HG02852 (cell line): ENCODE measurements around the gene SPIN2B.
"Not testable (repeated sequence)": the region's sequence is repeated elsewhere in the genome, so short reads cannot be mapped to it uniquely, and the experiment has no call there.

Source experiments
- ATAC-seq: cut with Tn5 transposase; IDR thresholded peaks from one replicate; pipeline ENCODE4 v1.9.1; 2021; ENCODE audit warnings: mild to moderate bottlenecking, moderate library complexity; ENCODE audit not compliant: unreplicated experiment

SPIN2B gene

DNA sequence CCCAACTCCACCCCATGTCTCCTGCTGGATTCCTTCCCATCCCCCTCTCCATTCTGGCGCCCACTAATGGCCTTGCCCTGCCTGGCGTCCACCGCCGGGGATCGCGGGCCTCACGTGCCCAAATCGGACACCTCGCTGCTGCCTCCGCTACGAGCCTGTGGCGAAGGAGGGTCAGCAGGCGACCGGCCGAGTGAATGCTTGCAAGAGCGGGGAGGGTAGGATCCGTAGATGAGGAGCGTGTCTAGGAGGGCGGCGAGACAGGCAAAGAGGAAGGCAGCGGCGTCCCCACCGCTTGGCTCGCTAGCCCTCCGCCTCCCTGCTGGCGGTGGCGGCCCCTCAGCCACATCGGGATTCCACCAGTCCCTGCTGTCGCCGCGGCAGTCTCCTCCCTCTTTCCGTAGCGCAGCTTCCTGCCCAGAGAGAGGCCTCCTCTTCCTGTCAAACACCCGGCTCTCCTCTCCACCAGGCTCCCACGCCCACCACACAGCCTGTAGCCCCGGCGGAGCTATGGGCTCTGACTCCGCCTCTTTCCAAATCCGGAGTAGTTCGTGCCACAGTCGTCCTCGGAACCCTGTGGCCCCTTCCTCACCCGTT, at the start of gene SPIN2B:
Gene SPIN2B, minus strand, starts transcription at position 387 of the 594 bp plus-strand sequence.
- peak; percentile 98 for ATAC-seq

DNA sequence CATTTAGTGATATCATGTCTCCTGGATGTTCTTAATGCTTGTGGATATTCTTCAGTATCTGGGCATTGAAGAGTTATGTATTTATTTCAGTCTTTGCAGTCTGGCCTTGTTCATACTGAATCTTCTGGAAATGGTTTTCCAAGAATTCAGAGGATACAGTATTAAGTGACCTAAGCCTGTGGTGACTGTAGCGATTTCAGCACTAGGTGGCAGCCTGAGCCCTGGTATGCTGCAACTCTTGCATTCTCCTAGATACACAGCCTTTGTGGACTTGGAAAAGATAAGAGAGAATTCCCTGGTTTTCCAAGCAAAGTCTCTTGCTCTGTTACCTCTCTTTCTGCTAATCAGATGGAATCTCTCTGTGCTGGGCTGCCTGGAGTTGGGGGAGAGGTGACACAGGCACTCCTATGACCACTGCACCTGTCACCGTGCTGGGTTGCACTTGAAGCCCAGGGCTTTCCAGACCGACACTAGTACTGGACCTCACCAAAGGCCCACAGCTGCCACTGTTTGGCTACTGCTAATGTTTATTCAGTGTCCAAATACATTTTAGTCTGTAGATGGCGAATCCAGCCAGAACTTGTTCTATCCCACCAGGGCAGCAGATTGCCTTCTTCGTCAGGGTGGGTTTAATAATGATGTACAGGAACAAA, 35.2 kb upstream of the SPIN2B start:
- ATAC-seq = no peak

DNA sequence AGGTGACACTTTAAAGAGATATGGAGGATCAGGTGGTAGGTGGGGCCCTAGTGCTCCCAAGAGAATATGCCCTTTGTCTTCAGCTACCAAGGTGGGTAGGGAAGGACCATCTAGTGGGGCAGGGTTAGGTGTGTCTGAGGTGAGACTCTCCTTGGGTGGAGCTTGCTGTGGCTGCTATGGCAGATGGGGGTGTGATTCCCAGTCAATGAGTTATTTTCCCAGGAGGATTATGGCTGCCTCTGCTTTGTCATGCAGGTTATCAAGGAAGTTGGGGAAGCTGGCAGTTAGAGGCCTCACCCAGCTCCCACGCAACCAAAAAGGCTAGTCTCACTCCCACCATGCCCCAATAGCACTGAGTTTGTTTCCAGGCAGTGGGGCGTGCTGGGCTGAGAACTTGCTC, 33.8 kb upstream of the SPIN2B start:
- ATAC-seq = no peak

DNA sequence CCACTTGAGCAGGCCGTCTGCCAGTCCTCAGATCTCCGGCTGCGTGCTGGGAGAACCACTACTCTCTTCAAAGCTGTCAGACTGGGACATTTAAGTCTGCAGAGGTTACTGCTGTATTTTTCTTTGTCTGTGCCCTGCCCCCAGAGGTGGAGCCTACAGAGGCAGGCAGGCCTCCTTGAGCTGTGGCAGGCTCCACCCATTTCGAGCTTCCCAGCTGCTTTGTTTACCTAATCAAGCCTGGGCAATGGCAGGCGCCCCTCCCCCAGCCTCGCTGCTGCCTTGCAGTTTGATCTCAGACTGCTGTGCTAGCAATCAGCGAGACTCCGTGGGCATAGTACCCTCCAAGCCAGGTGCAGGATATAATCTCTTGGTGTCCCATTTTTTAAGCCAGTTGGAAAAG, 30.9 kb upstream of the SPIN2B start:
- ATAC-seq = not testable (repeated sequence)

- ATAC-seq = no peak
Measured at GRCh38 chrX:57138674-57139073, 17.3 kb upstream of the SPIN2B start.

- no peak for ATAC-seq
Measured at GRCh38 chrX:57137501-57137900, 16.2 kb upstream of the SPIN2B start.

DNA sequence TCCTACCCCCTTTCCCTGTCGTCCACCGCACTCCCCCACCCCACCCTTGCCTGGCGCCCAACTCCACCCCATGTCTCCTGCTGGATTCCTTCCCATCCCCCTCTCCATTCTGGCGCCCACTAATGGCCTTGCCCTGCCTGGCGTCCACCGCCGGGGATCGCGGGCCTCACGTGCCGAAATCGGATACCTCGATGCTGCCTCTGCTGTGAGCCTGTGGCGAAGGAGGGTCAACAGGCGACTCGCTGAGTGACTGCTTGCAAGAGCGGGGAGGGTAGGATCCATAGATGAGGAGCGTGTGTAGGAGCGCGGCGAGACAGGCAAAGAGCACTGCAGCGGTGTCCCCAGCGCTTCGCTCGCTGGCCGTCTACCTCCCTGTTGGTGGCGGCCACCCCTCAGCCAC, 15.7 kb upstream of the SPIN2B start, which contains the start of gene SPIN2A:
Gene SPIN2A, minus strand, starts transcription at position 325 of the 400 bp plus-strand sequence. CDS start 800 bp downstream, outside the sequence.
- ATAC-seq = not testable (repeated sequence)

DNA sequence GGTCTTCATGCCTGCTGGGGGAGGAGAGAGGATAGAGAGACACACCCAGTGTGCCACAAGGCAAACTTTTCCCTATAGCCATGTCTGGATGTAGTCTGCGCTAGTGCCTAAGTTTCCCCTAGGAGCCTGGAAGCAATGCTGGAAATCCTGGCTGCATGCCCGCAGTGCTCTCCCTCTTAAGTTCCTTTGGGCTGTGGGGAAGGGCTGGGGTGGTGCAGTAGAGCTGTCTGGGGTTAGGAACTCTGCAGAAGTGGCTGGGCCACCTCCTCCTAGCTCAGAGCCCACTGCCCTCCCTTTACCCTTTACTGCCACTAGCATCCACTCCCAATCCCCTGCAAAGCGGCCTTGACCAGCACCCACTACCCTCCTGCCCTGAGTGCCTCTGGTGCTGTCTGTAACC, 15.2 kb upstream of the SPIN2B start:
- not testable (repeated sequence) for ATAC-seq

DNA sequence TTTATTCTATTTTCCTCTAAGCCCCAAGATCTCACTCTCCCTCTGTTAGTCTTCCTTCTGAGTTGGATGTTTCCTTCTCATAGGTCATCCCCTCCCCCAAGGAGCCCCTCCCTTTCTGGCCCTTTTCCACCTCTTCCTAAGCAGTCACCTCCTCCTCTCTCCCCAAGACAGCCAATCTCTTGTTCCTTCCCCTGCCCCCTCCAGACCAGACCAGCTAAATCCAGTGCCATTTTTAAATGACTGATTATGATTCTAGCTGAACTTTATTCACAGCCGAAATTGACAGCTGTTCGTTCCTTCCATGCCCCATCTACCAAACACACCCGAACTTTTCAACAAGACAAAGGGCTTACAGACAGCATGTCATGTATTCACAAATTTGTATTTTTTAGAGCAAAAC, 13.9 kb upstream of the SPIN2B start:
- ATAC-seq = no peak

GRCh38 chrX:57134702-57135101, 13.4 kb upstream of the SPIN2B start:
- ATAC-seq = no peak

DNA sequence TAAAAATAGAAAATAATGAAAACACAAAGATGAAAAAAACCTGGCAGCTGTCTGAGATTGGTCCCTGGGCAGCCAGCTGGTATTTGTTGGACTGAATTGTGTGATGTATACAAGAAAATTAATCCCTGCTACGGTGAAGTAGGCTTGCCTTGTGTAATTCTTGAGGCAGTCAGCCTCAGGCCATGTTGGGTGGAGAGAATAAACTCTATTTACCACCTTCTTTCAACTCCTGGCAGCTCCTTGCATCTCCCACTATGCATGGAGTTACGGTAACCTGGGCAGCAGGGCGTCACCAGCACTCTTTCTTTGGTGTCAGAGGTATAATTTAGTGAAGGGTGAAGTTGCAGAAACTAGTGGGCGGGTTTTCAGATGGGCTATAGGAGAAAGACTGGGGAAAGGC, 12.4 kb upstream of the SPIN2B start:
- no peak for ATAC-seq

GRCh38 chrX:57133284-57133683, 11.9 kb upstream of the SPIN2B start:
- ATAC-seq = not testable (repeated sequence)

GRCh38 chrX:57132046-57132445, 10.7 kb upstream of the SPIN2B start:
- ATAC-seq = no peak

DNA sequence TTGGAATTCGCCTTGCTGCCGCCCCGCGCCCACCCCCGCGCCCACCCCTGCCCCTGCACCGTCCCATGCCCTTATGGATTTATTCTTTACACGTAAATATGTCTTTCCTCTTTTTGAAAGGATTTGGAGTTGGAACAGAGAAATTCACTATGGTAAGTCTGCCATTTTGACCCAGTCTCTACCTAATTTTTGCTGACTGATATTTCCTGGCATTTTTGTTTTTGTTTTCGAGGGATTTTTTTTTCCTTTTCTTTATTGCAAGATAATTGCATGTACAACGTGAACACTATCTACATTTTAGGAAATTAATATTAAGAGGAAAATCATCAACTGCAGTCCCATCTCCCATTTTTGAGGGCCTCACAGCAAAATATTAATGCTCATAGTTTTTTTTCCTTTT, 468 bp upstream of the SPIN2B start:
- no peak for ATAC-seq

GRCh38 chrX:57120619-57121161, 658 bp downstream of the SPIN2B start:
- ATAC-seq = not testable (repeated sequence)

DNA sequence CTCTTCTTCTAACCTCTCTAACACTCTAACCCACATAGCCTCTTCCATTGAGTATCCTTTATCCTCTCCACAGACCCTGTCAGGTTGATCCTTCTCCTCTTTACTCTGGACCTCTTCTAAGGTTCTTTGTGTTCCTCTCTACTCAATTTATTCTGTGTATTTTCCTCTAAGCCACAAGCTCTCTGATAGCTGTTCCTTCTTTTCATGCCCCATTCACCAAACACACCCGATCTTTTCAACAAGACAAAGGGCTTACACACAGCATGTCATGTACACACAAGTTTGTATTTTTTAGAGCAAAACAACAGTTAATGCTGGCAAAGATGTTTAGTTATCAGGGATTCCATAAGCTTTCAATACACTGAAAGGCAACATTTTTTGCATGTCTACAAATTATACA, 1.9 kb downstream of the SPIN2B start:
- no peak for ATAC-seq

GRCh38 chrX:57117566-57117965, 3.8 kb downstream of the SPIN2B start:
- ATAC-seq = not testable (repeated sequence)

DNA sequence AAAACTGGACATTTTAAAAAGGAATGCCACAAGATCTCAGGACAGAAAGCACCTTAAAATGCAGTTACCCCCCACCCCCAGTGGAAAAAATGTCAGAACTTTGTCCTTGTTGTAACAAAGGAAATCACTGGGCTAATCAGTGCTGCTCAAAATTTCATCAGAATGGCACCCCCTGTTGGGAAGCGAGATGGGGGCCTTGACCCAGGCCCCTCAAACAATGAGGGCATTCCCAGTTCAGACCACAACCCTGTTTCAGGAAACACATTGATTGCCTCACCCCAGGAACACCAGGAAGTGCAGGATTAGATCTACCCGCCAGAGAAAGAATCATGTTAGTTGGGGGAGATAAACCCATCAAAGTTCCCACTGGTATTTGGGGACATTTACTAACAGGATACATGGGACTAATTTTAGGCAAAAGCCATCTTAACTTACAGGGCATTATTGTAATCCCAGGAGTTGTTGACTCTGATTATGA, 16.4 kb downstream of the SPIN2B start:
- no peak for ATAC-seq

DNA sequence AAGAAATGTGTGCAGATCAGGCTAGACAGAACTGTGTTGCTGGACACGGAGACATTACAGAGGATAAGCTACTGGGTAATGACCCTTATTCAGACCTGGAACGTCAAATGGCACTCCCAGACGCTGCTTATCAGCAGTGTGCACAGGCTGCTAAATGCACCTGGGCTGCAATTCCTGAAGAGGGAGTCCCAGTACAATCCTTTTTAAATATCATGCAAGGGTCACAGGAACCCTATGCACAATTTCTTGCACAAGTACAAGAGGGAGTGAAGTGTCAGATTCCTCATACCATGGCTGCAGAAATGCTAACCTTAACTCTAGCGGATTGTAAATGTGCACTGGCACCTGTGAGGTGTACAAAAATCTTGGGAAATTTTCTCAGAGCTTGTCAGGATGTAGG, 16.9 kb downstream of the SPIN2B start:
- ATAC-seq = no peak

DNA sequence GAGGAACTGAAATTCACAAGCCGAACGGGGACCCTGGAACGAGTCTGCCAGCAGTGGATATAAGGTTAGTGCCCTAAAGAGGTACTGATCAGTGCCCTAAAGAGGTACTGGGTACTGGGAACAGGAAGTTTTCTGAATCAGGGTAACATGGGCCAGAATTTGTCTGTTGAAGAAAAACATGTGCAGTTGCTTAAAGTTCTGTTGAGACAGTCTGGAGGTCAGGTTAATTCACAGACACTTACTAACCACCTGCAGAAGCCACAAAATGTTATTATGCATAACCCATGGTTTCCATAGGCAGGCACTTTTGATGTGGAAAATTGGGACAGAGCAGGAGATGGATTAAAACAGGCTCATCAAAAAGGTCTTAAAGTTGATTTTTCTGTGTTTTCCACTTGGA, 17.9 kb downstream of the SPIN2B start:
- ATAC-seq = no peak

DNA sequence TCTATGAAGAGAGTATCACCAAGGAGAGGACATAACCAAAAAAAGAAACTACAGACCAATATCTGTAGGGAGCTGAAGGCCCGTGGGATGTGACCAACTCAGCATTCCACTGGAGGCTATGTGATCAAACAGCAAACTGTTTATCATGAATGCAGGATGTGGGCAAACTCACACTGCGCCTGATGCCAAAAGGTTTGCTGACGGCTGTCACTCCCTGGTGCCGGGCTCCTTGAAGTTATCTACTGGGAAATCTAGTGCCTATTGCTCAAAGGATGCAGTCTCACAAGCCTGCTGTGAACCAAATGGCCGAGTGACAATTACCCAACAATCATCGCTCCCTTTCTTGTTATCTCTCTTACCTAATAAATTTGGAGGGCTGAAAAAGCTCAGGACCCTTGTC, 18.4 kb downstream of the SPIN2B start:
- not testable (repeated sequence) for ATAC-seq

GRCh38 chrX:57083143-57083542, 38.2 kb downstream of the SPIN2B start:
- no peak for ATAC-seq
